Fibroblast of lung (primary cell): ENCODE results near the gene PDGFB.

Source experiments
- CTCF ChIP-seq, 2 donors: IDR thresholded peaks in 1 of 2; conservative IDR thresholded peaks in 1 of 2; 1 replicate in 1 of 2; 2 replicates in 1 of 2; pipeline ENCODE4 v1.5.1; 2011 to 2012; ENCODE audit warnings: low read length in 2 of 2, control low read depth in 1 of 2, inconsistent platforms in 1 of 2, low read depth in 1 of 2, mild to moderate bottlenecking in 1 of 2
- EZH2 ChIP-seq: IDR thresholded peaks from 2 replicates; pipeline ENCODE4 v1.5.1; 2012; ENCODE audit warnings: low read length, control low read depth, mild to moderate bottlenecking; ENCODE audit errors: missing control alignments

GRCh38 chr22:39239561-39240423 is 5.0 kb downstream of the PDGFB start:
- TF ChIP-seq CTCF (conservative IDR thresholded peaks at IDR 0.05 in 1 of 2, IDR thresholded peaks at IDR 0.05 in 1 of 2; ENCODE audit: low read depth in 1 of 2, low read length in 2 of 2) (no peak), EZH2 (no peak)
